Measurements from ENCODE around the gene PPIA. TPM values are rescaled to one million over a fixed set of nuclear protein-coding genes. Genes with fewer than 3 reads are reported as not detected.

PPIA gene
- total RNA-seq, 1 experiment from 2014 or later, result 2,836 TPM

GRCh38 chr7:44808914-44809393, 12.5 kb downstream of the PPIA start:
- Histone ChIP-seq H3K27ac (ENCODE audit: low read depth, low read length) (no peak overlapping the region), H2AFZ (ENCODE audit: low read depth, low read length, poor library complexity, severe bottlenecking) (no peak overlapping the region), H3K9ac (ENCODE audit: low read length) (no peak overlapping the region), H3K4me2 (ENCODE audit: low read length) (no peak overlapping the region), H3K4me1 (ENCODE audit: control insufficient read depth in 1 of 2, insufficient read depth in 2 of 2, low read length in 2 of 2) (peaks cover 12 to 15% of the 10 kb centered on the region in 2 experiments), H4K20me1 (ENCODE audit: insufficient read depth) (no peaks in the 10 kb centered on the region), H3K27me3 (ENCODE audit: insufficient read depth, low read length) (no peaks in the 10 kb centered on the region), H3K9me3 (ENCODE audit: control insufficient read depth in 1 of 2, insufficient read depth in 1 of 2, low read depth in 1 of 2, low read length in 2 of 2) (no peaks in the 10 kb centered on the region), H3K4me3 (replicated peaks in 1 of 2; ENCODE audit: low read depth in 1 of 2, low read length in 2 of 2) (no peak overlapping the region), H3K79me2 (ENCODE audit: insufficient read depth, low read length) (no peaks in the 10 kb centered on the region), H3K36me3 (ENCODE audit: control insufficient read depth in 1 of 2, insufficient read depth in 2 of 2, low read length in 2 of 2) (peaks cover 4 to 5% of the 10 kb centered on the region in 2 experiments; a peak in 2 of 4 replicates), H3K9me2 (ENCODE audit: insufficient read depth) (no peaks in the 10 kb centered on the region)
- ATAC-seq (no peak), DNase-seq (ENCODE audit: low read depth, low spot score) (no peak)
- ChIA-PET POLR2A (no interaction called here), RAD21 (ENCODE audit: low non-redundant PET in 1 of 2, low total read pairs in 2 of 2, uncharacterized antibody in 2 of 2, unreplicated experiment in 2 of 2) (interaction anchor here in 1 of 2 experiments (0.7 kb wide), 1 partner anchor 16 kb away, joined by 6 read pairs; no protein-coding TSS in a partner anchor), CTCF (interaction anchor here (2.0 kb wide), 1 partner anchor 39 kb away, joined by 5 read pairs; the partner anchor contains the start of gene H2AZ2)
- no TSS peak for BruUV-seq (replicated peaks)
- intact Hi-C loops (cut with micrococcal nuclease), result no loop called here
- TF ChIP-seq JUND (IDR thresholded peaks at IDR 0.05) (no peak), ZFX (IDR thresholded peaks at IDR 0.05) (no peak), RAD21 (IDR thresholded peaks at IDR 0.05; ENCODE audit: low read depth) (no peak), POLR2AphosphoS5 (IDR thresholded peaks at IDR 0.05; ENCODE audit: low read depth, low read length) (no peak), FOSL1 (IDR thresholded peaks at IDR 0.05; ENCODE audit: low read depth) (no peak), ELF1 (IDR thresholded peaks at IDR 0.05; ENCODE audit: borderline replicate concordance, low read depth) (no peak), EZH2 (IDR thresholded peaks at IDR 0.05) (no peak), EGR1 (IDR thresholded peaks at IDR 0.05; ENCODE audit: low read depth) (no peak), SP1 (IDR thresholded peaks at IDR 0.05; ENCODE audit: low read depth) (no peak), EZH2phosphoT487 (IDR thresholded peaks at IDR 0.05; ENCODE audit: borderline replicate concordance) (no peak), ATF3 (IDR thresholded peaks at IDR 0.05) (no peak), MAX (IDR thresholded peaks at IDR 0.05) (no peak), YY1 (IDR thresholded peaks at IDR 0.05; ENCODE audit: extremely low read depth, insufficient replicate concordance, low read depth, low read length) (no peak), TCF7L2 (IDR thresholded peaks at IDR 0.05; ENCODE audit: borderline replicate concordance, extremely low read depth, insufficient read depth, insufficient read length) (no peak), ZNF274 (IDR thresholded peaks at IDR 0.05; ENCODE audit: low read depth, low read length) (no peak), POLR2A (IDR thresholded peaks at IDR 0.05; ENCODE audit: borderline replicate concordance, extremely low read depth, insufficient read depth, insufficient read length) (no peak)
- TF ChIP-seq, protein P1, sequence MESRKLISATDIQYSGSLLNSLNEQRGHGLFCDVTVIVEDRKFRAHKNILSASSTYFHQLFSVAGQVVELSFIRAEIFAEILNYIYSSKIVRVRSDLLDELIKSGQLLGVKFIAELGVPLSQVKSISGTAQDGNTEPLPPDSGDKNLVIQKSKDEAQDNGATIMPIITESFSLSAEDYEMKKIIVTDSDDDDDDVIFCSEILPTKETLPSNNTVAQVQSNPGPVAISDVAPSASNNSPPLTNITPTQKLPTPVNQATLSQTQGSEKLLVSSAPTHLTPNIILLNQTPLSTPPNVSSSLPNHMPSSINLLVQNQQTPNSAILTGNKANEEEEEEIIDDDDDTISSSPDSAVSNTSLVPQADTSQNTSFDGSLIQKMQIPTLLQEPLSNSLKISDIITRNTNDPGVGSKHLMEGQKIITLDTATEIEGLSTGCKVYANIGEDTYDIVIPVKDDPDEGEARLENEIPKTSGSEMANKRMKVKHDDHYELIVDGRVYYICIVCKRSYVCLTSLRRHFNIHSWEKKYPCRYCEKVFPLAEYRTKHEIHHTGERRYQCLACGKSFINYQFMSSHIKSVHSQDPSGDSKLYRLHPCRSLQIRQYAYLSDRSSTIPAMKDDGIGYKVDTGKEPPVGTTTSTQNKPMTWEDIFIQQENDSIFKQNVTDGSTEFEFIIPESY (IDR thresholded peaks at IDR 0.05; ENCODE audit: extremely low read depth, insufficient replicate concordance, low read length), result no peak

All from HCT116 (cell line).